Neural progenitor cell (in vitro differentiated cells): ENCODE data around the gene SPAG16. TPM values are rescaled to one million over a fixed set of nuclear protein-coding genes. Genes with fewer than 3 reads are reported as not detected.

Source experiments
- DNase-seq: peaks from one replicate; pipeline ENCODE4 v3.0.0-alpha.2; 2016; ENCODE audit warnings: low spot score
- H2AFZ ChIP-seq: fragments of 200-600 bp; sonication (generic); replicated peaks from 2 replicates; pipeline ENCODE4 v1.6.1; 2016; ENCODE audit warnings: antibody characterized with exemption
- H3F3A ChIP-seq: fragments of 200-600 bp; sonication (generic); 2 replicates; pipeline ENCODE4 v1.6.1; 2016; ENCODE audit warnings: antibody characterized with exemption, low read depth
- H3K27ac ChIP-seq: fragments of 200-600 bp; sonication (generic); 2 replicates; pipeline ENCODE4 v1.5.1; 2016; ENCODE audit warnings: mild to moderate bottlenecking
- H3K27me3 ChIP-seq: fragments of 200-600 bp; sonication (generic); 2 replicates; pipeline ENCODE4 v1.6.1; 2016; ENCODE audit warnings: mild to moderate bottlenecking, moderate library complexity
- H3K36me3 ChIP-seq: fragments of 200-600 bp; sonication (generic); 2 replicates; pipeline ENCODE4 v1.5.1; 2016
- H3K4me1 ChIP-seq: fragments of 200-600 bp; sonication (generic); 2 replicates; pipeline ENCODE4 v1.6.1; 2016; ENCODE audit warnings: mixed run types
- H3K4me2 ChIP-seq: fragments of 200-600 bp; sonication (generic); 2 replicates; pipeline ENCODE4 v1.6.1; 2016
- H3K4me3 ChIP-seq: fragments of 200-600 bp; sonication (generic); 2 replicates; pipeline ENCODE4 v1.5.1; 2016
- H3K79me2 ChIP-seq: fragments of 200-600 bp; sonication (generic); 2 replicates; pipeline ENCODE4 v1.6.1; 2016; ENCODE audit warnings: low read depth
- H3K9ac ChIP-seq: fragments of 200-600 bp; sonication (generic); 2 replicates; pipeline ENCODE4 v1.6.1; 2016
- H3K9me3 ChIP-seq: fragments of 200-600 bp; sonication (generic); 2 replicates; pipeline ENCODE4 v1.5.1; 2016; ENCODE audit warnings: low read depth
- H4K20me1 ChIP-seq: fragments of 200-600 bp; sonication (generic); 2 replicates; pipeline ENCODE4 v1.6.1; 2016; ENCODE audit warnings: low read depth
- H3K27ac Mint-ChIP-seq: 3 replicates; pipeline ENCODE4 v1.8.0; 2021; ENCODE audit warnings: mixed read lengths
- H3K27me3 Mint-ChIP-seq: 2 replicates; pipeline ENCODE4 v1.8.0; 2022; ENCODE audit warnings: low read depth, mild to moderate bottlenecking, inconsistent platforms, moderate library complexity, mixed read lengths; ENCODE audit not compliant: insufficient read depth
- H3K36me3 Mint-ChIP-seq: 3 replicates; pipeline ENCODE4 v1.8.0; 2021; ENCODE audit warnings: mixed read lengths
- H3K4me1 Mint-ChIP-seq: 3 replicates; pipeline ENCODE4 v1.8.0; 2021; ENCODE audit warnings: mixed read lengths
- H3K4me3 Mint-ChIP-seq: 3 replicates; pipeline ENCODE4 v1.8.0; 2021; ENCODE audit warnings: mild to moderate bottlenecking, moderate library complexity, mixed read lengths
- H3K9me3 Mint-ChIP-seq: 3 replicates; pipeline ENCODE4 v1.8.0; 2020; ENCODE audit warnings: mixed read lengths
- EZH2 ChIP-seq: fragments of 200-600 bp; sonication (generic); IDR thresholded peaks from 2 replicates; pipeline ENCODE4 v1.6.1; 2017; ENCODE audit warnings: antibody characterized with exemption, mild to moderate bottlenecking, moderate library complexity
- EZH2phosphoT487 ChIP-seq: fragments of 200-600 bp; sonication (generic); IDR thresholded peaks from 2 replicates; pipeline ENCODE4 v1.6.1; 2017; ENCODE audit warnings: antibody characterized with exemption
- total RNA-seq: library from RNA; depleted of rRNA; stranded (reverse); fragments of >200 nt; gene quantifications from 2 replicates; pipeline ENCODE4 v1.2.3, GENCODE V29; 2015; ENCODE audit warnings: low replicate concordance
- TF ChIP-seq, protein P1 (sequence below): fragments of 200-600 bp; sonication (generic); IDR thresholded peaks from 2 replicates; pipeline ENCODE4 v1.5.1; 2017; ENCODE audit warnings: antibody characterized with exemption, mild to moderate bottlenecking

Gene SPAG16
- total RNA-seq, 1 donor from 2014 or later, result 70.3 TPM

- Mint-ChIP-seq H3K27ac (peak overlapping the region; percentile 18), H3K36me3 (no peaks in the 10 kb centered on the region), H3K4me1 (peaks cover 18% of the 10 kb centered on the region), H3K27me3 (no peaks in the 10 kb centered on the region), H3K4me3 (no peak overlapping the region), H3K9me3 (no peaks in the 10 kb centered on the region)
- Histone ChIP-seq H3K79me2 (no peaks in the 10 kb centered on the region), H4K20me1 (no peaks in the 10 kb centered on the region), H3K9ac (no peak overlapping the region), H3K27ac (no peak overlapping the region), H3K4me3 (no peak overlapping the region), H3K4me2 (no peak overlapping the region), H3K27me3 (no peaks in the 10 kb centered on the region), H3F3A (peaks cover 21% of the 10 kb centered on the region), H3K36me3 (no peaks in the 10 kb centered on the region), H3K4me1 (peaks cover 21% of the 10 kb centered on the region), H3K9me3 (no peaks in the 10 kb centered on the region), H2AFZ (no peak overlapping the region)
- TF ChIP-seq EZH2 (no peak), EZH2phosphoT487 (no peak)
- TF ChIP-seq, protein P1, sequence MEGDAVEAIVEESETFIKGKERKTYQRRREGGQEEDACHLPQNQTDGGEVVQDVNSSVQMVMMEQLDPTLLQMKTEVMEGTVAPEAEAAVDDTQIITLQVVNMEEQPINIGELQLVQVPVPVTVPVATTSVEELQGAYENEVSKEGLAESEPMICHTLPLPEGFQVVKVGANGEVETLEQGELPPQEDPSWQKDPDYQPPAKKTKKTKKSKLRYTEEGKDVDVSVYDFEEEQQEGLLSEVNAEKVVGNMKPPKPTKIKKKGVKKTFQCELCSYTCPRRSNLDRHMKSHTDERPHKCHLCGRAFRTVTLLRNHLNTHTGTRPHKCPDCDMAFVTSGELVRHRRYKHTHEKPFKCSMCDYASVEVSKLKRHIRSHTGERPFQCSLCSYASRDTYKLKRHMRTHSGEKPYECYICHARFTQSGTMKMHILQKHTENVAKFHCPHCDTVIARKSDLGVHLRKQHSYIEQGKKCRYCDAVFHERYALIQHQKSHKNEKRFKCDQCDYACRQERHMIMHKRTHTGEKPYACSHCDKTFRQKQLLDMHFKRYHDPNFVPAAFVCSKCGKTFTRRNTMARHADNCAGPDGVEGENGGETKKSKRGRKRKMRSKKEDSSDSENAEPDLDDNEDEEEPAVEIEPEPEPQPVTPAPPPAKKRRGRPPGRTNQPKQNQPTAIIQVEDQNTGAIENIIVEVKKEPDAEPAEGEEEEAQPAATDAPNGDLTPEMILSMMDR, result no peak
- no peak for DNase-seq
Measured at GRCh38 chr2:213249502-213249901, 34.8 kb upstream of the SPAG16 start.

DNA sequence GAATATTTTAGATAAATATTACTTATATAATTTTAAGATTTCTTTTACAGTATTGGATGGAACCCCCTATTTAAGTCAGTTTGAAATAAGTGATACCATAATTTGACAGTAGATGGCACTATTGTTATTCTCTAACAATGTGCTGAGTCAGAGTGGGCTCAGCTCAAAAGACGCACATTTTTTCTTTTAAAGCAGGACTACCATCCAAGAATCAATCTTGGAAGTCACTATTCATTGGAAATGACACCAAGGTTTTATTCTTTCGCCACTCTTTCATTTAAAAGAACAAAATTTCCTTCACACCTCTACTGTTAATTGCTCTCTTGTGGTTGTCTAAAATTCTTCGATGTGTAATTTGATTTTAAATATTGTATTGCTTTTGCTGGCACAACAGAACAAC, 32.6 kb upstream of the SPAG16 start:
- H3K27ac ChIP-seq, result peak overlapping the region; percentile 7
- H3K4me3 ChIP-seq, result no peak overlapping the region
- H3F3A ChIP-seq, result peaks cover 21% of the 10 kb centered on the region
- no peaks in the 10 kb centered on the region for H3K9me3 ChIP-seq
- no peaks in the 10 kb centered on the region for H4K20me1 ChIP-seq
- no peak for TF ChIP-seq EZH2
- TF ChIP-seq, protein P1, result peak; percentile 78
- H3K4me1 ChIP-seq, result peaks cover 21% of the 10 kb centered on the region
- H3K79me2 ChIP-seq, result no peaks in the 10 kb centered on the region
- Mint-ChIP-seq H3K36me3 (no peaks in the 10 kb centered on the region), H3K27ac (no peak overlapping the region), H3K27me3 (peaks cover 3% of the 10 kb centered on the region), H3K4me3 (no peak overlapping the region), H3K4me1 (peaks cover 18% of the 10 kb centered on the region), H3K9me3 (peaks cover 2% of the 10 kb centered on the region)
- H3K9ac ChIP-seq, result no peak overlapping the region
- no peaks in the 10 kb centered on the region for H3K36me3 ChIP-seq
- DNase-seq, result peak; percentile 83
- no peaks in the 10 kb centered on the region for H3K27me3 ChIP-seq
- H2AFZ ChIP-seq, result no peak overlapping the region
- peak overlapping the region; percentile 49 for H3K4me2 ChIP-seq

DNA sequence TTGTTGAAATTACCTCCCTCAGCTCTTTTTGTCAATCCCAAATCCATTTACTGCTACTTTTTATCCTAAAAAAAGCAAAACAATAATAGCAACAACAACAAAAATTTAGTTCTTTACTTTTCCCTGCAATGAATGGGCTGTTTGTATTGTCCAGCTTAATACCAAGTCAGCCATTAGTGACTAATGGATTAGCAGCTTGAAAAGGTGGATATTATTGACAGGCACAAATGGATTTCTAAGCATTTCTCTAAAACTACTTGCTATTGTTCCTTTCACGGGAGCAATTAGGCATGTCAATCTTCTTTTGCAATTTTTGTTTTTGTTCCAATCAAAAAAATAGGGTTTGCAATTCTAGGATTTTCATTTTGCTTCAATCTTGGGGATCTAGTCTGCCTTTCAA, 32.1 kb upstream of the SPAG16 start:
- Mint-ChIP-seq H3K9me3 (peaks cover 2% of the 10 kb centered on the region), H3K27ac (no peak overlapping the region), H3K4me3 (no peak overlapping the region), H3K4me1 (peaks cover 18% of the 10 kb centered on the region), H3K27me3 (peaks cover 3% of the 10 kb centered on the region), H3K36me3 (no peaks in the 10 kb centered on the region)
- peaks cover 21% of the 10 kb centered on the region for H3F3A ChIP-seq
- TF ChIP-seq EZH2 (no peak), EZH2phosphoT487 (no peak)
- TF ChIP-seq, protein P1, result no peak
- H3K27me3 ChIP-seq, result no peaks in the 10 kb centered on the region
- H3K4me1 ChIP-seq, result peaks cover 21% of the 10 kb centered on the region
- H2AFZ ChIP-seq, result no peak overlapping the region
- H3K4me2 ChIP-seq, result peak overlapping the region; percentile 49
- no peaks in the 10 kb centered on the region for H3K36me3 ChIP-seq
- DNase-seq, result peak; percentile 50
- H3K79me2 ChIP-seq, result no peaks in the 10 kb centered on the region
- no peak overlapping the region for H3K9ac ChIP-seq
- no peaks in the 10 kb centered on the region for H4K20me1 ChIP-seq
- H3K4me3 ChIP-seq, result no peak overlapping the region
- peak overlapping the region; percentile 7 for H3K27ac ChIP-seq
- H3K9me3 ChIP-seq, result no peaks in the 10 kb centered on the region
